ENCODE results near the gene TULP4.
"Not testable (repeated sequence)": the region's sequence is repeated elsewhere in the genome, so short reads cannot be mapped to it uniquely, and the experiment has no call there.

DNA sequence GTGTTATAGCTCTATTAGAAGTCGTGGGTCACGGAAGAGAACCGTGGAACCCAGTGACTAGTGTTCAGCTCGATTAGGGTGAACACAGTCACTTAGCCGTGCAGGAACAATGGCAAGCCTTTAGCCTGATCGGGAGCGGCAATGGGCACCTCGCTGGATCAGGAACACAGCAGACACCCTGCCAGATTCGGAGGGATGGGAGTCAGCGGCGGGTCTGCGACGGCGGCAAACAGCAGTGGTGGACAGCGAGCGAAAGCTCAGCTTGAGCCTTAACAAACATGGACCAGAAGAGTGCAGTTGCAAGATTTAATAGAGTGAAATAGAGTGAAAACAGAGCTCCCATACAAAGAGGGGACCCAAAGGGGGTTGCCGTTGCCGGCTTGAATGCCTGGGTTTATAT lies 157.8 kb downstream of the TULP4 start:
- TF ChIP-seq TAF1 (IDR thresholded peaks at IDR 0.05; ENCODE audit: low read depth, low read length); RXRA (IDR thresholded peaks at IDR 0.05; ENCODE audit: insufficient read depth, low read depth, low read length); POLR2AphosphoS5 (IDR thresholded peaks at IDR 0.05; ENCODE audit: low read depth, low read length); YY1 (IDR thresholded peaks at IDR 0.05; ENCODE audit: low read depth, low read length); CREB1 (IDR thresholded peaks at IDR 0.05); CTCF (IDR thresholded peaks at IDR 0.05; ENCODE audit: control extremely low read depth in 1 of 3, insufficient read depth in 1 of 3, low read depth in 1 of 3, low read length in 3 of 3); EZH2 (IDR thresholded peaks at IDR 0.05; ENCODE audit: low read depth, low read length, severe bottlenecking); EP300 (IDR thresholded peaks at IDR 0.05; ENCODE audit: borderline replicate concordance in 1 of 2, low read depth in 2 of 2, low read length in 2 of 2); POLR2A (IDR thresholded peaks at IDR 0.05; ENCODE audit: control extremely low read depth in 1 of 2, low read depth in 2 of 2, low read length in 2 of 2); E2F6 (IDR thresholded peaks at IDR 0.05): not testable (repeated sequence)
- TF ChIP-seq, protein P1, sequence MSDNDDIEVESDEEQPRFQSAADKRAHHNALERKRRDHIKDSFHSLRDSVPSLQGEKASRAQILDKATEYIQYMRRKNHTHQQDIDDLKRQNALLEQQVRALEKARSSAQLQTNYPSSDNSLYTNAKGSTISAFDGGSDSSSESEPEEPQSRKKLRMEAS (IDR thresholded peaks at IDR 0.05), result not testable (repeated sequence)
